ENCODE results near the gene ITGAL.

- TF ChIP-seq CTCF (IDR thresholded peaks at IDR 0.05) (peak in 2 of 7 experiments; percentile 11 to 13), POLR2A (IDR thresholded peaks at IDR 0.05) (peak in 2 of 3 donors; percentile 59 to 84)
Measured at GRCh38 chr16:30534368-30535105, 62.0 kb downstream of the ITGAL start, which contains the start of gene ZNF747.
